Measurements from ENCODE around the gene ATP5PD. TPM values are rescaled to one million over a fixed set of nuclear protein-coding genes. Genes with fewer than 3 reads are reported as not detected.
"Not testable (repeated sequence)": the region's sequence is repeated elsewhere in the genome, so short reads cannot be mapped to it uniquely, and the experiment has no call there.

Gene ATP5PD
- total RNA-seq, 2 donors from 2014 or later: 164 to 216 TPM

- Mint-ChIP-seq H3K4me1 (peaks cover 12% of the 10 kb centered on the region), H3K9me3 (no peaks in the 10 kb centered on the region), H3K36me3 (ENCODE audit: low read depth) (no peaks in the 10 kb centered on the region), H3K4me3 (no peak overlapping the region), H3K27ac (no peak overlapping the region), H3K27me3 (no peaks in the 10 kb centered on the region)
- ATAC-seq (replicated peaks): no peak
Observed at GRCh38 chr17:75008373-75008772, 38.4 kb downstream of the ATP5PD start.

- ATAC-seq (replicated peaks): no peak
- Mint-ChIP-seq H3K4me3 (no peak overlapping the region), H3K27ac (no peak overlapping the region), H3K36me3 (ENCODE audit: low read depth) (no peaks in the 10 kb centered on the region), H3K4me1 (peaks cover 4% of the 10 kb centered on the region), H3K27me3 (no peaks in the 10 kb centered on the region), H3K9me3 (no peaks in the 10 kb centered on the region)
Observed at GRCh38 chr17:75006653-75007052, 40.1 kb downstream of the ATP5PD start.

- H3K4me1 Mint-ChIP-seq; H3K27me3 Mint-ChIP-seq; H3K27ac Mint-ChIP-seq; ATAC-seq (replicated peaks); H3K9me3 Mint-ChIP-seq; H3K36me3 Mint-ChIP-seq (ENCODE audit: low read depth); H3K4me3 Mint-ChIP-seq: not testable (repeated sequence)
Observed at GRCh38 chr17:75006084-75006483, 40.7 kb downstream of the ATP5PD start.

GRCh38 chr17:75005291-75005690 is 41.5 kb downstream of the ATP5PD start:
- H3K27ac Mint-ChIP-seq: no peak overlapping the region
- no peaks in the 10 kb centered on the region for H3K9me3 Mint-ChIP-seq
- H3K36me3 Mint-ChIP-seq (ENCODE audit: low read depth): no peaks in the 10 kb centered on the region
- no peak overlapping the region for H3K4me3 Mint-ChIP-seq
- H3K4me1 Mint-ChIP-seq: no peaks in the 10 kb centered on the region
- H3K27me3 Mint-ChIP-seq: no peaks in the 10 kb centered on the region
- no peak for ATAC-seq (replicated peaks)

GRCh38 chr17:75004371-75004770 is 42.4 kb downstream of the ATP5PD start:
- no peak overlapping the region for H3K27ac Mint-ChIP-seq
- no peak for ATAC-seq (replicated peaks)
- H3K36me3 Mint-ChIP-seq (ENCODE audit: low read depth): no peaks in the 10 kb centered on the region
- H3K27me3 Mint-ChIP-seq: no peaks in the 10 kb centered on the region
- no peaks in the 10 kb centered on the region for H3K9me3 Mint-ChIP-seq
- no peak overlapping the region for H3K4me3 Mint-ChIP-seq
- no peaks in the 10 kb centered on the region for H3K4me1 Mint-ChIP-seq

- Mint-ChIP-seq H3K4me1 (no peaks in the 10 kb centered on the region), H3K27ac (no peak overlapping the region), H3K27me3 (no peaks in the 10 kb centered on the region), H3K9me3 (no peaks in the 10 kb centered on the region), H3K36me3 (ENCODE audit: low read depth) (no peaks in the 10 kb centered on the region), H3K4me3 (no peak overlapping the region)
- no peak for ATAC-seq (replicated peaks)
Observed at GRCh38 chr17:75003957-75004355, 42.8 kb downstream of the ATP5PD start.

GRCh38 chr17:75003070-75003956 is 43.5 kb downstream of the ATP5PD start:
- no peak overlapping the region for H3K27ac Mint-ChIP-seq
- no peaks in the 10 kb centered on the region for H3K27me3 Mint-ChIP-seq
- H3K9me3 Mint-ChIP-seq: no peaks in the 10 kb centered on the region
- H3K36me3 Mint-ChIP-seq (ENCODE audit: low read depth): no peaks in the 10 kb centered on the region
- no peak for ATAC-seq (replicated peaks)
- H3K4me1 Mint-ChIP-seq: no peaks in the 10 kb centered on the region
- no peak overlapping the region for H3K4me3 Mint-ChIP-seq

- Mint-ChIP-seq H3K27ac (no peak overlapping the region), H3K4me3 (no peak overlapping the region), H3K36me3 (ENCODE audit: low read depth) (no peaks in the 10 kb centered on the region), H3K9me3 (no peaks in the 10 kb centered on the region), H3K4me1 (no peaks in the 10 kb centered on the region), H3K27me3 (no peaks in the 10 kb centered on the region)
- ATAC-seq (replicated peaks): no peak
Observed at GRCh38 chr17:75001915-75002843, 44.6 kb downstream of the ATP5PD start.

- ATAC-seq (replicated peaks): no peak
- H3K36me3 Mint-ChIP-seq (ENCODE audit: low read depth): no peaks in the 10 kb centered on the region
- no peaks in the 10 kb centered on the region for H3K27me3 Mint-ChIP-seq
- no peak overlapping the region for H3K4me3 Mint-ChIP-seq
- no peaks in the 10 kb centered on the region for H3K4me1 Mint-ChIP-seq
- H3K27ac Mint-ChIP-seq: no peak overlapping the region
- H3K9me3 Mint-ChIP-seq: no peaks in the 10 kb centered on the region
Observed at GRCh38 chr17:74999523-74999922, 47.2 kb downstream of the ATP5PD start.

- Mint-ChIP-seq H3K9me3 (no peaks in the 10 kb centered on the region), H3K27me3 (no peaks in the 10 kb centered on the region), H3K36me3 (ENCODE audit: low read depth) (no peaks in the 10 kb centered on the region), H3K4me1 (no peaks in the 10 kb centered on the region), H3K27ac (peak overlapping the region; percentile 38), H3K4me3 (no peak overlapping the region)
- ATAC-seq (replicated peaks): no peak
Observed at GRCh38 chr17:74998783-74999182, 48.0 kb downstream of the ATP5PD start.

- H3K27ac Mint-ChIP-seq: no peak overlapping the region
- no peaks in the 10 kb centered on the region for H3K4me1 Mint-ChIP-seq
- H3K27me3 Mint-ChIP-seq: no peaks in the 10 kb centered on the region
- ATAC-seq (replicated peaks): no peak
- no peaks in the 10 kb centered on the region for H3K36me3 Mint-ChIP-seq (ENCODE audit: low read depth)
- no peak overlapping the region for H3K4me3 Mint-ChIP-seq
- H3K9me3 Mint-ChIP-seq: no peaks in the 10 kb centered on the region
Observed at GRCh38 chr17:74995847-74996246, 50.9 kb downstream of the ATP5PD start.

- H3K27ac Mint-ChIP-seq: no peak overlapping the region
Observed at GRCh38 chr17:74994440-74994839, 52.3 kb downstream of the ATP5PD start.

GRCh38 chr17:74992223-74992622 is 54.5 kb downstream of the ATP5PD start:
- Mint-ChIP-seq H3K36me3 (ENCODE audit: low read depth) (no peaks in the 10 kb centered on the region), H3K27me3 (no peaks in the 10 kb centered on the region), H3K9me3 (no peaks in the 10 kb centered on the region), H3K4me1 (no peaks in the 10 kb centered on the region), H3K27ac (no peak overlapping the region), H3K4me3 (no peak overlapping the region)
- no peak for ATAC-seq (replicated peaks)

More at GRCh38 chr17:74994440-74994839, 52.3 kb downstream of the ATP5PD start:
- H3K4me1 Mint-ChIP-seq: no peaks in the 10 kb centered on the region
- no peaks in the 10 kb centered on the region for H3K27me3 Mint-ChIP-seq
- H3K9me3 Mint-ChIP-seq: no peaks in the 10 kb centered on the region
- ATAC-seq (replicated peaks): no peak
- no peak overlapping the region for H3K4me3 Mint-ChIP-seq
- no peaks in the 10 kb centered on the region for H3K36me3 Mint-ChIP-seq (ENCODE audit: low read depth)

GRCh38 chr17:74990581-74991105 is 56.1 kb downstream of the ATP5PD start:
- Mint-ChIP-seq H3K36me3 (ENCODE audit: low read depth) (no peaks in the 10 kb centered on the region), H3K27ac (no peak overlapping the region), H3K27me3 (no peaks in the 10 kb centered on the region), H3K9me3 (no peaks in the 10 kb centered on the region), H3K4me3 (no peak overlapping the region), H3K4me1 (no peaks in the 10 kb centered on the region)
- ATAC-seq (replicated peaks): no peak
